GM23338 (cell line): ENCODE results near the gene TARP.

Source experiments
- ATAC-seq: fragments of 200-7000 bp; cut with Tn5 transposase; 3 replicates; pipeline ENCODE4 v1.9.1; 2020
- DNase-seq: peaks from one replicate; pipeline ENCODE4 v3.0.0-alpha.2; 2015; ENCODE audit warnings: low spot score
- H2AFZ ChIP-seq: fragments of 200-600 bp; sonication (generic); 2 replicates; pipeline ENCODE4 v1.8.0; 2016; ENCODE audit warnings: antibody characterized with exemption, mild to moderate bottlenecking, moderate library complexity
- H3F3A ChIP-seq: fragments of 200-600 bp; sonication (generic); replicated peaks from 2 replicates; pipeline ENCODE4 v1.8.0; 2017; ENCODE audit warnings: antibody characterized with exemption, mixed run types, low read depth
- H3K27ac ChIP-seq: fragments of 200-600 bp; sonication (generic); 2 replicates; pipeline ENCODE4 v1.6.1; 2016; ENCODE audit warnings: low read depth
- H3K27me3 ChIP-seq: fragments of 200-600 bp; sonication (generic); 2 replicates; pipeline ENCODE4 v1.8.0; 2016; ENCODE audit warnings: mild to moderate bottlenecking, mixed run types, moderate library complexity; ENCODE audit not compliant: insufficient read depth
- H3K36me3 ChIP-seq: fragments of 200-600 bp; sonication (generic); 2 replicates; pipeline ENCODE4 v1.8.0; 2016; ENCODE audit warnings: mild to moderate bottlenecking; ENCODE audit not compliant: insufficient read depth
- H3K4me1 ChIP-seq: fragments of 200-600 bp; sonication (generic); 2 replicates; pipeline ENCODE4 v1.8.0; 2016; ENCODE audit warnings: mild to moderate bottlenecking, moderate library complexity; ENCODE audit not compliant: insufficient read depth
- H3K4me2 ChIP-seq: fragments of 200-600 bp; sonication (generic); 2 replicates; pipeline ENCODE4 v1.7.1; 2017; ENCODE audit warnings: mixed run types
- H3K4me3 ChIP-seq: fragments of 200-600 bp; sonication (generic); 2 replicates; pipeline ENCODE4 v1.6.1; 2016; ENCODE audit warnings: mixed run types
- H3K79me2 ChIP-seq: fragments of 200-600 bp; sonication (generic); replicated peaks from 2 replicates; pipeline ENCODE4 v1.8.0; 2017; ENCODE audit warnings: mild to moderate bottlenecking; ENCODE audit not compliant: insufficient read depth
- H3K9me2 ChIP-seq: fragments of 200-600 bp; sonication (generic); 2 replicates; pipeline ENCODE4 v1.8.0; 2017; ENCODE audit not compliant: insufficient read depth
- H4K20me1 ChIP-seq: fragments of 200-600 bp; sonication (generic); replicated peaks from 2 replicates; pipeline ENCODE4 v1.8.0; 2017; ENCODE audit warnings: mild to moderate bottlenecking; ENCODE audit not compliant: insufficient read depth
- H3K27ac Mint-ChIP-seq: 2 replicates; pipeline ENCODE4 v1.8.0; 2020; ENCODE audit warnings: inconsistent platforms, mild to moderate bottlenecking, moderate library complexity, mixed read lengths
- H3K27me3 Mint-ChIP-seq: 3 replicates; pipeline ENCODE4 v1.8.0; 2022; ENCODE audit warnings: low read depth, mild to moderate bottlenecking, moderate library complexity, mixed read lengths, inconsistent platforms; ENCODE audit not compliant: insufficient read depth, poor library complexity
- H3K36me3 Mint-ChIP-seq: 3 replicates; pipeline ENCODE4 v1.8.0; 2021; ENCODE audit warnings: low read depth, mild to moderate bottlenecking, inconsistent platforms, moderate library complexity, mixed read lengths
- H3K4me1 Mint-ChIP-seq: 3 replicates; pipeline ENCODE4 v1.8.0; 2020; ENCODE audit warnings: mild to moderate bottlenecking, inconsistent platforms, mixed read lengths
- H3K4me3 Mint-ChIP-seq: 3 replicates; pipeline ENCODE4 v1.8.0; 2021; ENCODE audit warnings: moderate library complexity, mild to moderate bottlenecking, inconsistent platforms, mixed read lengths
- H3K9me3 Mint-ChIP-seq: 3 replicates; pipeline ENCODE4 v1.8.0; 2020; ENCODE audit warnings: moderate library complexity, mild to moderate bottlenecking, inconsistent platforms, mixed read lengths
- CREB1 ChIP-seq: fragments of 250-450 bp; sonication (Bioruptor Pico); IDR thresholded peaks from 2 replicates; pipeline ENCODE4 v1.5.0; 2020; ENCODE audit warnings: low read depth, mild to moderate bottlenecking, moderate library complexity
- CTCF ChIP-seq, 2 experiments: fragments of 200-600 bp in 1 of 2; sonication (generic) in 1 of 2; conservative IDR thresholded peaks; 2 replicates each; pipeline versions ENCODE4 v1.5.1 to v1.6.1; 2016 to 2017; ENCODE audit warnings: antibody characterized with exemption in 2 of 2, low read depth in 2 of 2, mild to moderate bottlenecking in 2 of 2, moderate library complexity in 1 of 2
- ETS1 ChIP-seq: IDR thresholded peaks from 2 replicates; pipeline ENCODE4 v1.6.1; 2016; ENCODE audit warnings: antibody characterized with exemption
- EZH2phosphoT487 ChIP-seq: fragments of 200-600 bp; sonication (generic); IDR thresholded peaks from one replicate; pipeline ENCODE4 v1.8.1; 2018; ENCODE audit warnings: antibody characterized with exemption; ENCODE audit not compliant: unreplicated experiment
- JUNB ChIP-seq: IDR thresholded peaks from one replicate; pipeline ENCODE4 v1.6.1; 2016; ENCODE audit warnings: antibody characterized with exemption; ENCODE audit not compliant: unreplicated experiment
- NANOG ChIP-seq: IDR thresholded peaks from 2 replicates; pipeline ENCODE4 v1.6.1; 2016; ENCODE audit warnings: antibody characterized with exemption, borderline replicate concordance
- POLR2AphosphoS5 ChIP-seq: IDR thresholded peaks from 2 replicates; pipeline ENCODE4 v1.6.1; 2016; ENCODE audit warnings: antibody characterized with exemption, low read depth
- REST ChIP-seq: IDR thresholded peaks from one replicate; pipeline ENCODE4 v1.6.1; 2018; ENCODE audit warnings: antibody characterized with exemption; ENCODE audit not compliant: unreplicated experiment
- STAT1 ChIP-seq: IDR thresholded peaks from one replicate; pipeline ENCODE4 v1.6.1; 2016; ENCODE audit warnings: antibody characterized with exemption; ENCODE audit not compliant: unreplicated experiment
- ZNF114 ChIP-seq: fragments of 250-450 bp; sonication (Bioruptor Pico); IDR thresholded peaks from 2 replicates; pipeline ENCODE4 v1.5.0; 2020; ENCODE audit warnings: mild to moderate bottlenecking, moderate library complexity
- ZNF462 ChIP-seq: fragments of 250-450 bp; sonication (Bioruptor Pico); IDR thresholded peaks from 2 replicates; pipeline ENCODE4 v1.5.0; 2020; ENCODE audit warnings: mild to moderate bottlenecking, moderate library complexity

Gene TARP

DNA sequence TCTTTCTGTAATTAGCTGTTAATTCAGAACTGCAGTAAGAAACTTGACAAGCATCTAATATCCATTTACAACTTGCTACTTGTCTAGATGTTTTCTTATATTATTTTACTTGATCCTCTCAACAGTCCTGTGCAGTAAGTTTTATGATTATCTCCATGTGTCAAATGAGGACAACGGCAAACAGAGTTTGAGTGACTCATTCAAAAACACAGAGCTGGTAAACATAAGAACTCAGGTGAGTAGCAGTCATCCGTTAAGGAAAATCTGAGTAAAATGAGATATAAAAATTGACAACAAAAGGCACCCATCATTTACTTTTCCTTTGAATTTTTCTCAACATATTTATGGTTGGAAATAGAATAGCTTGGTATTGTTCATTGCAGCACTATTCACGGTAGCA is 19.0 kb upstream of the TARP start (continued):
- TF ChIP-seq ZNF462 (CRISPR knock-in tag), result no peak
- TF ChIP-seq NANOG, result no peak
- TF ChIP-seq CTCF (conservative IDR thresholded peaks at IDR 0.05; ENCODE audit: low read depth in 2 of 2), result no peak
- TF ChIP-seq ETS1, result no peak
- no peak for TF ChIP-seq STAT1
- no peak for TF ChIP-seq CREB1 (CRISPR knock-in tag)
- TF ChIP-seq POLR2AphosphoS5, result no peak

DNA sequence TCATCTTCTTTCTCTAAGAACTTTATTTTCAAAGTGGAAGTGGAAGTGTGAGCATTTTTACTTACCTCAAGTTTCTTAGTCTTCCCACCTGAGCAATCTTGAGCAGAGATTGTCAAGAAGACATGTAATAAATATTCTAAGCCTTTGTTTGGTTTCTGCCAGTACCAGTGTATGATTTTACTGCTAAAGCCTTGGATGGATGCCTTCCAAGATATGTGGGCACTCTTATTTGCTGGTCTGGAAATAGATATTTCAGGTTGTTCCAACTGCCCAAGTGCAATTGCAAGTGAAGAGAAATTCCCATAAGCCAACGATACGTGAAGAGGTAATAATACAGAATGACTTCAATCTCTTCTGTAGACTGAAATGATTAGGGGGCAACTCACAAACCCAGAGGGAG is 18.2 kb upstream of the TARP start:
- H3K27me3 Mint-ChIP-seq, result no peaks in the 10 kb centered on the region
- no peaks in the 10 kb centered on the region for H3K79me2 ChIP-seq
- H3K4me3 Mint-ChIP-seq, result no peak overlapping the region
- H3K27me3 ChIP-seq, result no peaks in the 10 kb centered on the region
- no peaks in the 10 kb centered on the region for H3F3A ChIP-seq
- H3K36me3 Mint-ChIP-seq, result no peaks in the 10 kb centered on the region
- no peaks in the 10 kb centered on the region for H3K4me1 Mint-ChIP-seq
- DNase-seq (no peak), ATAC-seq (no peak)
- peak overlapping the region; percentile 66 for H2AFZ ChIP-seq
- no peak overlapping the region for H3K4me2 ChIP-seq
- H3K27ac ChIP-seq, result no peak overlapping the region
- H3K4me3 ChIP-seq, result no peak overlapping the region
- H3K27ac Mint-ChIP-seq, result no peak overlapping the region
- no peaks in the 10 kb centered on the region for H3K9me3 Mint-ChIP-seq
- no peaks in the 10 kb centered on the region for H3K9me2 ChIP-seq
- H3K36me3 ChIP-seq, result no peaks in the 10 kb centered on the region
- H4K20me1 ChIP-seq, result no peaks in the 10 kb centered on the region
- no peaks in the 10 kb centered on the region for H3K4me1 ChIP-seq
- no peak for TF ChIP-seq POLR2AphosphoS5
- TF ChIP-seq NANOG, result no peak
- no peak for TF ChIP-seq JUNB
- TF ChIP-seq REST, result no peak
- TF ChIP-seq ETS1, result no peak
- TF ChIP-seq ZNF114, result no peak
- no peak for TF ChIP-seq EZH2phosphoT487
